ENCODE data around the gene SYT12. TPM values are rescaled to one million over a fixed set of nuclear protein-coding genes. Genes with fewer than 3 reads are reported as not detected.

Gene SYT12
- total RNA-seq, 1 experiment from 2014 or later: 4.3 TPM

DNA sequence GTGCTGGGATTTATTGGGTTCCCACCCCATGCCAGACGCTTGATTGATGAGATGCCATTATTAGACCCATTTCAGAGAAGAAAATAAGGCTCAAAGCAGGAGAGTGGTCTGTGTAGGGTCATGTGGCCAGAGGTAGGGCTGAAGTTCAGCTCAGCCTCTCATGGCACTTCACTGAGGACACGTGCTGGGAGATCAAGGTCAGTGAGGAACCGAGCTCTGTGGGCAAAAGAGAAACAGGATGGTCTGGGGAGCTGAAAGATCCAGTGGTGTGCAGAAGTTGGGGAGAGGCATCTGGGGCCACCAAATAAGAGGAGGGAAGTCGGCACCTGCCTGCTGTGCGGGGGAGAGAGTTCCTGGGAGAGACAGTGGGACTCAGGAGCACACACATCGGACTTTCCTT is 53.3 kb downstream of the SYT12 start:
- Histone ChIP-seq H3K4me2 (ENCODE audit: low read length) (no peak overlapping the region), H3K36me3 (ENCODE audit: control insufficient read depth in 1 of 2, insufficient read depth in 2 of 2, low read length in 2 of 2) (peaks cover 0 to 4% of the 10 kb centered on the region in 2 experiments; a peak in 1 of 4 replicates), H3K9me3 (ENCODE audit: control insufficient read depth in 1 of 2, insufficient read depth in 1 of 2, low read depth in 1 of 2, low read length in 2 of 2) (no peaks in the 10 kb centered on the region), H2AFZ (ENCODE audit: low read depth, low read length, poor library complexity, severe bottlenecking) (no peak overlapping the region), H3K4me3 (replicated peaks in 1 of 2; ENCODE audit: low read depth in 1 of 2, low read length in 2 of 2) (no peak overlapping the region), H3K27me3 (ENCODE audit: insufficient read depth, low read length) (no peaks in the 10 kb centered on the region), H4K20me1 (ENCODE audit: insufficient read depth) (no peaks in the 10 kb centered on the region), H3K4me1 (ENCODE audit: control insufficient read depth in 1 of 2, insufficient read depth in 2 of 2, low read length in 2 of 2) (peaks cover 17 to 42% of the 10 kb centered on the region in 2 experiments), H3K9me2 (ENCODE audit: insufficient read depth) (no peaks in the 10 kb centered on the region), H3K9ac (ENCODE audit: low read length) (no peak overlapping the region), H3K27ac (ENCODE audit: low read depth, low read length) (no peak overlapping the region), H3K79me2 (ENCODE audit: insufficient read depth, low read length) (no peaks in the 10 kb centered on the region)
- ATAC-seq (no peak), DNase-seq (ENCODE audit: low read depth, low spot score) (no peak)
- POLR2A ChIA-PET: interaction anchor here (1.5 kb wide), 1 partner anchor 51 kb away, joined by 3 read pairs; no protein-coding TSS in a partner anchor
- TF ChIP-seq JUND (IDR thresholded peaks at IDR 0.05): no peak
- no peak for TF ChIP-seq EZH2phosphoT487 (IDR thresholded peaks at IDR 0.05; ENCODE audit: borderline replicate concordance)
- no peak for TF ChIP-seq ZFX (IDR thresholded peaks at IDR 0.05)
- TF ChIP-seq, protein P1, sequence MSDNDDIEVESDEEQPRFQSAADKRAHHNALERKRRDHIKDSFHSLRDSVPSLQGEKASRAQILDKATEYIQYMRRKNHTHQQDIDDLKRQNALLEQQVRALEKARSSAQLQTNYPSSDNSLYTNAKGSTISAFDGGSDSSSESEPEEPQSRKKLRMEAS (IDR thresholded peaks at IDR 0.05): no peak
- TF ChIP-seq, protein P2, sequence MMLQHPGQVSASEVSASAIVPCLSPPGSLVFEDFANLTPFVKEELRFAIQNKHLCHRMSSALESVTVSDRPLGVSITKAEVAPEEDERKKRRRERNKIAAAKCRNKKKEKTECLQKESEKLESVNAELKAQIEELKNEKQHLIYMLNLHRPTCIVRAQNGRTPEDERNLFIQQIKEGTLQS (IDR thresholded peaks at IDR 0.05): no peak
- TF ChIP-seq, protein P3, sequence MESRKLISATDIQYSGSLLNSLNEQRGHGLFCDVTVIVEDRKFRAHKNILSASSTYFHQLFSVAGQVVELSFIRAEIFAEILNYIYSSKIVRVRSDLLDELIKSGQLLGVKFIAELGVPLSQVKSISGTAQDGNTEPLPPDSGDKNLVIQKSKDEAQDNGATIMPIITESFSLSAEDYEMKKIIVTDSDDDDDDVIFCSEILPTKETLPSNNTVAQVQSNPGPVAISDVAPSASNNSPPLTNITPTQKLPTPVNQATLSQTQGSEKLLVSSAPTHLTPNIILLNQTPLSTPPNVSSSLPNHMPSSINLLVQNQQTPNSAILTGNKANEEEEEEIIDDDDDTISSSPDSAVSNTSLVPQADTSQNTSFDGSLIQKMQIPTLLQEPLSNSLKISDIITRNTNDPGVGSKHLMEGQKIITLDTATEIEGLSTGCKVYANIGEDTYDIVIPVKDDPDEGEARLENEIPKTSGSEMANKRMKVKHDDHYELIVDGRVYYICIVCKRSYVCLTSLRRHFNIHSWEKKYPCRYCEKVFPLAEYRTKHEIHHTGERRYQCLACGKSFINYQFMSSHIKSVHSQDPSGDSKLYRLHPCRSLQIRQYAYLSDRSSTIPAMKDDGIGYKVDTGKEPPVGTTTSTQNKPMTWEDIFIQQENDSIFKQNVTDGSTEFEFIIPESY (IDR thresholded peaks at IDR 0.05; ENCODE audit: extremely low read depth, insufficient replicate concordance, low read length): no peak
- RAD21 ChIA-PET (ENCODE audit: low non-redundant PET in 1 of 2, low total read pairs in 2 of 2, uncharacterized antibody in 2 of 2, unreplicated experiment in 2 of 2): interaction anchor here in 1 of 2 experiments (0.7 kb wide), 1 partner anchor 109 kb away, joined by 4 read pairs; no protein-coding TSS in a partner anchor
- BruUV-seq (replicated peaks): no TSS peak
- intact Hi-C loops (cut with micrococcal nuclease): no loop called here
- CTCF ChIA-PET: interaction anchor here (0.7 to 1.0 kb wide), 3 partner anchors 21 to 270 kb away, joined by 3 read pairs; no protein-coding TSS in a partner anchor
